ENCODE data around the gene BBIP1.

Gene BBIP1

DNA sequence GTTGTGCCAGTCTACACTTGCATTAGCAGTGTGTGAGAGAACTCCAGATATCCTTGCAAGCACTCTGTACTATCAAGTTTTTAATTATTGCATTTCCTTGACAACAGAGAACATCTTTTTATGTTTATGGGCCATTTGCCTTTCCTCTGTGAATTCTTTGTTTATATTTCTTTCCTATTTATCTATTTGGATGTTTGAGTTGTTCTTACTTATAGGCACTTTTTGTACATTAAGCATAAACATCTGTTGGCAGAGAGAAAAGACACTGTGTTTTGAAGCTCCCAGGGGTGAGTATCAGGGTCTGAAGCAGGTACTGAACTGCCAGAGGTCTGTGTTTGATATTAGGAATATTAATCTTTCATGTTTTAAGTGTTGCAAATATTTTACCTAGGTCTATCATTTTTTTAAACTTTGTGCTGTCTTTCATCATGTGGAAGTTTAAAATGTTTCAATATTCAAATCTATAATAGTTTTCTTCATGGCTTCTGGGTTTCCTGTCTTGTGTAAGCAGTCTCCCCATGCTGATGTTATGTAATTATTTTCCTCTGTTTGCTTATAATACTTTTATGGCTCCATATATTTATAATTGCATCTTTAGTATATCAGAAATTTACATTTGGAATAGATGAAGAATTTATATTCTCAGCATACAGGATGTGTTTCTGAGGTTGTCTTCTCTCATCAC, 64.9 kb downstream of the BBIP1 start:
- H3K4me1 ChIP-seq (ENCODE audit: insufficient read depth, low read length, severe bottlenecking), result peaks cover 43% of the 10 kb centered on the region
- H3K27ac ChIP-seq (ENCODE audit: low read depth, low read length, poor library complexity, severe bottlenecking), result peak overlapping the region; percentile 2

DNA sequence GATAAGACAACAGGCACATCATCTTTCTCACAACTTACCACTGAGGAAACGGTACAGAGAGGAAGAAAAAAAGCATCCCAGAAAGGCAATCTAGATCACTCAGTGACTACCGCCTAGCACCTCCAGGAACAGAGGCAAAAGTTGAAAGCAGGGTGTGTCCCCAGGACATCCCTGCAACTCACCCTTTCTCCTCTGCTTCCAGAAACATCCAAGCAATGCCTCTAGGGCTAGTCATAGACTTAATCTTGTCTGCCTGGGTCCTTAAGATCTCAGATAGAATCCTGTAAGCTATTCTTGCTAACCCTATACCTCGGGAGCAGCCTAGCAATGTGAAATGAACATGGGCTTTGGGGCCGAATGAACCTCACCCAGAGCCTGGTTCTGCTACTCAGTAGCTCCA, 66.0 kb downstream of the BBIP1 start:
- H3K4me2 ChIP-seq (ENCODE audit: low read length), result peak overlapping the region; percentile 9; the same call in 1 of the 2 replicates
- no peaks in the 10 kb centered on the region for H3K27me3 ChIP-seq (ENCODE audit: insufficient read depth, low read length)

More for the DNA sequence above, 64.9 kb downstream of the BBIP1 start:
- H3K9me3 ChIP-seq (ENCODE audit: low read length), result no peaks in the 10 kb centered on the region
- no peak overlapping the region for H2AFZ ChIP-seq (ENCODE audit: low read length)
- H3K79me2 ChIP-seq (ENCODE audit: insufficient read depth, low read length), result no peaks in the 10 kb centered on the region
- no peaks in the 10 kb centered on the region for H3K9me2 ChIP-seq (ENCODE audit: low read depth, low read length)
- H4K20me1 ChIP-seq (ENCODE audit: insufficient read depth, low read length), result no peaks in the 10 kb centered on the region
- H3K4me3 ChIP-seq (ENCODE audit: low read depth, low read length, poor library complexity, severe bottlenecking), result no peak overlapping the region
- TF ChIP-seq, protein P1, sequence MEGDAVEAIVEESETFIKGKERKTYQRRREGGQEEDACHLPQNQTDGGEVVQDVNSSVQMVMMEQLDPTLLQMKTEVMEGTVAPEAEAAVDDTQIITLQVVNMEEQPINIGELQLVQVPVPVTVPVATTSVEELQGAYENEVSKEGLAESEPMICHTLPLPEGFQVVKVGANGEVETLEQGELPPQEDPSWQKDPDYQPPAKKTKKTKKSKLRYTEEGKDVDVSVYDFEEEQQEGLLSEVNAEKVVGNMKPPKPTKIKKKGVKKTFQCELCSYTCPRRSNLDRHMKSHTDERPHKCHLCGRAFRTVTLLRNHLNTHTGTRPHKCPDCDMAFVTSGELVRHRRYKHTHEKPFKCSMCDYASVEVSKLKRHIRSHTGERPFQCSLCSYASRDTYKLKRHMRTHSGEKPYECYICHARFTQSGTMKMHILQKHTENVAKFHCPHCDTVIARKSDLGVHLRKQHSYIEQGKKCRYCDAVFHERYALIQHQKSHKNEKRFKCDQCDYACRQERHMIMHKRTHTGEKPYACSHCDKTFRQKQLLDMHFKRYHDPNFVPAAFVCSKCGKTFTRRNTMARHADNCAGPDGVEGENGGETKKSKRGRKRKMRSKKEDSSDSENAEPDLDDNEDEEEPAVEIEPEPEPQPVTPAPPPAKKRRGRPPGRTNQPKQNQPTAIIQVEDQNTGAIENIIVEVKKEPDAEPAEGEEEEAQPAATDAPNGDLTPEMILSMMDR (IDR thresholded peaks at IDR 0.05; ENCODE audit: low read length), result no peak
- TF ChIP-seq EZH2 (IDR thresholded peaks at IDR 0.05; ENCODE audit: borderline replicate concordance, low read length), result no peak
- no peaks in the 10 kb centered on the region for H3K36me3 ChIP-seq (ENCODE audit: insufficient read depth, low read length)
- no peak overlapping the region for H3K9ac ChIP-seq (ENCODE audit: low read length)
- no peaks in the 10 kb centered on the region for H3K27me3 ChIP-seq (ENCODE audit: insufficient read depth, low read length)
- 0 out of 2 replicates have a peak, but pooled peaks cover 3% of the 10 kb centered on the region for H3F3A ChIP-seq (ENCODE audit: insufficient read depth, low read length)
- no peak overlapping the region for H3K4me2 ChIP-seq (ENCODE audit: low read length)

DNA sequence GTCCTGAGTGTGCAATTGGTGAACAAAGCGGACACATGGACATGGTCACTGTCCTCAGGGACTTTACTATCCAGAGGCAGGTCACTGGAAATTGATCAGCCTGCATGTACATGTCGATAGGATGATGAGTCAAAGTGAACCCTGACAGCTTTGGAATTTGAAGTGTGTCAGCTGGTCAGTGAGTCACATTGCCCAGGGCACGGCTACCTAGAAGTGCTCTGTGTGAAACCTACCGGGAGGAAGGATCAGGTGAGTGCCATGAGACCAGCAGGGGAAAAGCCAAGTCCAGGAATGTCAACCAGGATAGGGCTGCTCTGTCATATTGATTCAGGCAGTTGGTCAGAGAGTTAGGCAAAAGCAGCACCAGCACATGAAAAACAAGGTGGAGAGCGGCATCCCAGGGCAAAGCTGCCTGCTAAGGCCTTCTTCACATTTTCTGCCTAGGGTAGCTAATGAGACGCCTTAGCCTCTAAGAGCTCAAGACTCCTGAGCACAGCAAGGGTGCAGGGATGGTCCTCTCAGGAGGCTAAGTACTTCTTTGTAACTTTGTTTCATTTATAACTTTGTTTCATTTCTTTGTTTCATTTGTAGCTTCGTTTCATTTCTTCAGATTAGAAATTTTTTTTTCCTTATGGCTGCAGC, 66.6 kb downstream of the BBIP1 start:
- no peak overlapping the region for H3K4me3 ChIP-seq (ENCODE audit: low read depth, low read length, poor library complexity, severe bottlenecking)
- peaks cover 34% of the 10 kb centered on the region for H3K4me1 ChIP-seq (ENCODE audit: insufficient read depth, low read length, severe bottlenecking)
- no peaks in the 10 kb centered on the region for H3K36me3 ChIP-seq (ENCODE audit: insufficient read depth, low read length)
- no peaks in the 10 kb centered on the region for H4K20me1 ChIP-seq (ENCODE audit: insufficient read depth, low read length)
- peak overlapping the region; percentile 9; the same call in 1 of the 2 replicates for H3K4me2 ChIP-seq (ENCODE audit: low read length)
- H3K9me2 ChIP-seq (ENCODE audit: low read depth, low read length), result no peaks in the 10 kb centered on the region
- no peak overlapping the region for H3K9ac ChIP-seq (ENCODE audit: low read length)
- H3K27me3 ChIP-seq (ENCODE audit: insufficient read depth, low read length), result no peaks in the 10 kb centered on the region
- H3K9me3 ChIP-seq (ENCODE audit: low read length), result no peaks in the 10 kb centered on the region
- H2AFZ ChIP-seq (ENCODE audit: low read length), result no peak overlapping the region
- H3F3A ChIP-seq (ENCODE audit: insufficient read depth, low read length), result 0 out of 2 replicates have a peak, but pooled peaks cover under 1% of the 10 kb centered on the region
- TF ChIP-seq, protein P1 (IDR thresholded peaks at IDR 0.05; ENCODE audit: low read length), result no peak
- TF ChIP-seq EZH2 (IDR thresholded peaks at IDR 0.05; ENCODE audit: borderline replicate concordance, low read length), result no peak
- H3K79me2 ChIP-seq (ENCODE audit: insufficient read depth, low read length), result no peaks in the 10 kb centered on the region
- H3K27ac ChIP-seq (ENCODE audit: low read depth, low read length, poor library complexity, severe bottlenecking), result no peak overlapping the region

More for the DNA sequence above, 66.0 kb downstream of the BBIP1 start:
- TF ChIP-seq, protein P1 (IDR thresholded peaks at IDR 0.05; ENCODE audit: low read length), result no peak
- no peak for TF ChIP-seq EZH2 (IDR thresholded peaks at IDR 0.05; ENCODE audit: borderline replicate concordance, low read length)
- Histone ChIP-seq H3K9me3 (ENCODE audit: low read length) (no peaks in the 10 kb centered on the region), H4K20me1 (ENCODE audit: insufficient read depth, low read length) (no peaks in the 10 kb centered on the region), H3F3A (ENCODE audit: insufficient read depth, low read length) (0 out of 2 replicates have a peak, but pooled peaks cover 3% of the 10 kb centered on the region), H3K36me3 (ENCODE audit: insufficient read depth, low read length) (no peaks in the 10 kb centered on the region), H2AFZ (ENCODE audit: low read length) (no peak overlapping the region), H3K27ac (ENCODE audit: low read depth, low read length, poor library complexity, severe bottlenecking) (no peak overlapping the region), H3K4me3 (ENCODE audit: low read depth, low read length, poor library complexity, severe bottlenecking) (no peak overlapping the region), H3K79me2 (ENCODE audit: insufficient read depth, low read length) (no peaks in the 10 kb centered on the region), H3K9me2 (ENCODE audit: low read depth, low read length) (no peaks in the 10 kb centered on the region), H3K4me1 (ENCODE audit: insufficient read depth, low read length, severe bottlenecking) (peaks cover 34% of the 10 kb centered on the region), H3K9ac (ENCODE audit: low read length) (no peak overlapping the region)

Measured in OCI-LY1 (cell line).